HG02623 (cell line): ENCODE results near the gene TEX264.

Experiments
- ATAC-seq: cut with Tn5 transposase; IDR thresholded peaks from one replicate; pipeline ENCODE4 v1.9.1; 2021; ENCODE audit warnings: moderate library complexity; ENCODE audit not compliant: unreplicated experiment

TEX264 gene

DNA sequence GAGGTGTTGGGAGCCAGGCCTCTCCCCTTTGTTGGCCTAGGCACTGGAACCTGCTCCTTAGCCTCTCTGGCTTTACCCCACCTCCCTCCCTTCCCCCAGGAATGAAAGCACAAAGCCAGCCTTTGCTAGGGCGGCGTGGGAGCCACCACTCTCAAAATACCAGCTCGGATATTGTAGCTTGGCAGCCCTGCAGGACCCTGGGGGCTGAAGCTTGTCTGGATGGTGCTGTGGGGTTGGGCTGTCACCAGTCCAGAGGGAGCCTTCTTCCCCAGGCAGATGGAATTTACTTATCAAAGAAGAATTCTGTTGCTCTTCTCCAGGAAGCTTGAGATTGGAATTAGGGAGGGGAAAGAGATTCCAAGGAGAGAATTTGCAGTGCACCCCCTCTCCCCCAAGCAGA, 20.9 kb downstream of the TEX264 start:
- ATAC-seq, result no peak

DNA sequence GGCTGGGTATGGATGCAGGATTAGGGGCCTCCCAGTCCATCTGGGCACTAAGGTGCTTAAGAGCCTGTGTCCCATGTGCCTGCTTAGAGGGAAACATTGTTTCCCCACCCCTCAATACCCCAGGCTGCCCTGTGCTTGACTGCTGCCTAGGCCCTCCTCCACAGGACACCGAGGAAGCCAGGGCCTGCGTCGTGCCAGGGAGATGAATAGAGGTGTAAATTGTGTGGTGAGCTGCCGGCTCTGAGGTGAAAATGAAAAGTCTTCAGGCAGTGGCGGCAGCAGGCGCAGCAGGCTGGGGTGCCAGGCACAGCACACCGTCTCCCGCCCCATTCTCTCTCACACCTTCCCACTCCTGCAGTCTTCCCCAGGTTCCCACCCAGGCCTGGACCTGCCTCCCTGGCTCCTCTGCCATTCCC, 21.9 kb downstream of the TEX264 start:
- no peak for ATAC-seq

DNA sequence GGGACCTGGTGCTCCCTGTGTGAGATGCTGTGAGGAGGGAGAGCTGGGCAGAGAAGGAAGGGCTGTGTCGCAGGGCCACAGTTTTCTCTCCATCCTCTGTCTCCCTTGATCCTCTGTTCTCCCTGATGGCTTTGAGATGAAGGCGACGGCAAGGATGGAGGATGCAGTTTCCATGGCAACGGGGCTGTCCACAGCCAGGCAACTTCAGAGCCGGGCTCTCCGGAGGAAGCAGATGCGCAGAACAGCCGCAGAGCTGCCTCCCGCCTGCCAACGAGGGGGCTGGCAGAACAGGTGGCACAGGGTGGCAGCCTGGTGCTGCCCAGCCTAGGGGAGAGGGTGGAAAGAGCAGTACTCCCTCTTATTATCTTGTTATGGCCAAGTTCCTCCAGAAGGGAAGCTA, 25.9 kb downstream of the TEX264 start:
- no peak for ATAC-seq

DNA sequence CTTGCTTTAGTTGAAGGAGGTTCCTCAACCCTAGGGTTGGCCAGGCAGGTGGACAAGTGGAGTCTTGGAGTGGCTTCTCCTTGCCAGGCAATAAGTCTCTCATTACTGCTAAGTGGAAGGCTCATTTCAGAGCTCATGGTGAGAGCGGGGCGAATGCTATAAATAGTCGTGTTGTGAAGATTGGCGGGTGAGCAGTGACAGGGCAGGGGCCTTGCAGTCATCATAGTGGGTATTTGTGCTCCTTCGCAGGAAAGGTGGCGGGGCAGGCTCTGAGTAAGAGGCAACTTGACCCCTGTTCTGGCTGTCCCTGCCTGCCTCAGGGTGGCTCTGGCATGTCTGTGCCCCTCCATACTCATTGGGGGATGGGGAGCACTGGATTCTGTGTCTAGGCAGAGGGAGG, 27.2 kb downstream of the TEX264 start:
- no peak for ATAC-seq

DNA sequence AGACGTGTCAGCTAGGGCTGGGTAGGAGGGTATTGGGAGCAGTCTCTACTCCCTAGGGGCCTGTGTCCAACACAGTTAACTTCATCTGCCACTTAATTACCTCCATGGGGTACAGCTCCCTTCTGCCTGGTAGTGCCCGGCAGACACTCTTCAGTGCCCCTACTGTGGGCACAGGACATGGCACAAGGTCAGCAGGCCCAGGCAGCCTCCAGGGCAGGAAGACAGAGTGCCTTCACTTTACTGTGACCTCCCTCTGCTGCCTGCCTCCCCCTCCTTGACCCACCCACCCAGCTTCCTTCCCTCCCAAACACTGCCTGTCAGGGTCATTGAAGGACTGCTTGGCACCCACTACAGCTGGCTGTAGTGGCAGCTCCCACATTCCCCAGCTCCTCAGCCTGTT, 29.4 kb downstream of the TEX264 start:
- no peak for ATAC-seq

DNA sequence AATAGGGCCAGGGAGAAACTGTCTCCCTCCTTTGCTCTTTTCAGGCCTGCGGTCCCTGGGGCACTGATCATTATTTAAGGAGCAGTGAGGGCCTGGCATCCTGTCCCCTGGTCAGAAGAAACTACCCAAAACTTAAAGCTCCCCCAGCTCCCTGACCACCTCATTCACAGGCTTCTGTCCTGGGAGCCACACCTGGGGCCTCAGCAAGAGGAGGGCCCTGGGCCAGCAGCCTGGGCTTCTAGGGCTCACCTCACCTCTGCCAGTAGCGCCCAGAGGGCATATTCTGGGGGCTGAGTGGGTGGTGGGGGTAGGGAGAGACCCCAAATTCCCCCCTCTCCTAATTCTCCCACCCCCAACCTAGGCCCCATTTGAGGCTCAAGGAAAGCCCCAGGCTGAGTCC, 31.1 kb downstream of the TEX264 start:
- no peak for ATAC-seq

DNA sequence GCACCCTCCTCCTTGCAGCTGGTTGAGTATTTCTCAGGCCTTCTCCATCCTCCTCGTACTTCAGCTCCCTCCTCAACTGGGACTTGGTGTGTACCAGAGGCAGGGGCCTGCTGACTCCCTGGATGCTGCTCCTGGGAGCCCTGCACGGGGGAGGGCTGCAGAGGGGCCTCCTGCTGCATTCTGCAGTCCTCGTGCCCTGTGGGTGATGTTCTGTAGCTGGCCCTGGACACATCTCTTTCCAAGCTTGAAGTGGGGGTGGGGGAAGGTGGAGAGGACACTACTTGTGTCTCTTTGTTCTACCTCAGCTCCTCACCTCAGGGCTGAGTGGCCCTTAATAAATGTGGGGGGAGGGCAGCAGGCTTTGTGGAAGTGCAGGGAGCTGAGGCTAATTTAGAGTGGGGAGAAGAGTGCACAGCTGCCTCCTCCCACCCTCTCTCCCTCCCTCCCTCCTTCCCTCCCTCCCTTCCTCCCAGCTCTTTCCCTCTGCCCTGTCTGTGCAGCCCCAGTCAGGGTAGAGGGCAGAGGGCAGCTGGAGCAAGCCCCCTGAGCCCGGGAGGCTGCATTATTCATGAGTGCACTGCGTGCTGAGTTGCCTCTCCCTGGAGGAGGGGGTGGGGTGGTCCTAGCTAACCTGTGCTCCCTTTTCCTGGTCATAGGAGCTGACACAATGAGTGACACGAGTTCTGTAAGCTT, 32.2 kb downstream of the TEX264 start:
- ATAC-seq, result no peak

DNA sequence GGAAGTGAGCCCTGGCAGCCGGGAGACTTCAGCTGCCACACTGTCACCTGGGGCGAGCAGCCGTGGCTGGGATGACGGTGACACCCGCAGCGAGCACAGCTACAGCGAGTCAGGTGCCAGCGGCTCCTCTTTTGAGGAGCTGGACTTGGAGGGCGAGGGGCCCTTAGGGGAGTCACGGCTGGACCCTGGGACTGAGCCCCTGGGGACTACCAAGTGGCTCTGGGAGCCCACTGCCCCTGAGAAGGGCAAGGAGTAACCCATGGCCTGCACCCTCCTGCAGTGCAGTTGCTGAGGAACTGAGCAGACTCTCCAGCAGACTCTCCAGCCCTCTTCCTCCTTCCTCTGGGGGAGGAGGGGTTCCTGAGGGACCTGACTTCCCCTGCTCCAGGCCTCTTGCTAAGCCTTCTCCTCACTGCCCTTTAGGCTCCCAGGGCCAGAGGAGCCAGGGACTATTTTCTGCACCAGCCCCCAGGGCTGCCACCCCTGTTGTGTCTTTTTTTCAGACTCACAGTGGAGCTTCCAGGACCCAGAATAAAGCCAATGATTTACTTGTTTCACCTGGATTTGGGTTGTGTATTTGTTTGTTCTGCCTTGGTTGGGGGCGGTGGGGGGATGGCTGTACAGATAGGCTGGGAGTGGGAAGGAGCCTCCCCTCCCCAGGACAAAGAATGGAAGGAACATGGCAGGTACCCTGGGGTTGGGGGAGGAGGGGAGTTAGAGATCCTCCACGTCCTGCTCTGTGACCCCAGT, 32.9 kb downstream of the TEX264 start:
- ATAC-seq, result no peak

DNA sequence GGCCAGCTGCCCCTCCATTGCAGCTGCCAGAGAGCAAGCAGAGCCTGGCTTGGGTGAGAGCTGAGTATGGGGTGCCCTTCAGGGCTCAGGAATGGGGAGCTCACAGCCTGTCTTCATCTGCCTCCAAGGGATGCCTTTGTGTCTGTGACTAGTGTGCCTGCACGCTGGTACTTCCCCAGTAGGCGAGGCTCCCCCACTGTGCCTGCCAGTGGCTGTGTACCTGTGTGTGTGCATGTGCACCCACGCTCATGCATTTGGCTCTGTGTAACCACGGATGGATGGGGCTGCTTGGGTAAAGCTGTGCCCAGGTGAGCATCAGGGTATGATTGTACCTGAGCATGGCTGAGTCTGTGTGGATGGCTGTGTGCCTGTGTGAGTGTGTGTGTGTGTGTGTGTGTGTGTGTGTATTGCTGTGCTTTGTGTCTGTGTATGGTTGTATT, 33.5 kb downstream of the TEX264 start:
- ATAC-seq, result no peak

DNA sequence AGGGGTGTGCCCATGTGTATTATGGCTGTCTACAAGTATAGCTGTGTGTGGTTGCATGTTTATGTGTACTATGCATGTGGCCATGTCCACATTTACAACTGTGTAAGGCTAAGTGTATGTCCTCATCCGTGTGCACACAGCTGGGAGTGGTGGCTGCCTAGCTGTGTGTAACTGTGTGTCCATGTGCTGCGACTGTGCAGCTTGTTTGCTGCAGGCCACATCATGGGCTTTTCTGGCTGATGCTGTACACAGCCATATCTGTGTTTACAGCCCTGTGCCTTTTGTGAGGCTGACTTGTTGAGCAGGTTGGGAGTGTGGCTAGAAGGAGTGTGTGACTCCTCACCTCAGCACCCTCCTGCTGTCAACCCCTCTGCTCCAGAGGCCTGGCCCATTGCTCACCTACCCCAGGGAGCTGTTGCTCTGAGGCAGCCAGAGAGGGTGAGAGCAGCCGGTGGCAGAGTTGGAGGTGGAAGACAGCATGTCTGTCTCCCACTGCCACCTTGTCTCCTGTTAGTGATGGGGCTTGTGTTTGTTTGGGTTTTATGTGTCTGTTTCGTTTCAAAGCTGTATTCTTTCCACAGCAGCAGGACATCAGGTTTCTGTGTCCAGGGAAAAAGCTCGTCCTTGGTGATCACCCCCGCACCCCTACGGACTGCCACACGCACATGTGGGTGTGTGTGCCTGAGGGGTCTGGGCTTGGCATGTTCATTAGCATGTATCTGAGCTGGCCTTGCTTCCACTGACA, 34.4 kb downstream of the TEX264 start:
- ATAC-seq, result no peak

DNA sequence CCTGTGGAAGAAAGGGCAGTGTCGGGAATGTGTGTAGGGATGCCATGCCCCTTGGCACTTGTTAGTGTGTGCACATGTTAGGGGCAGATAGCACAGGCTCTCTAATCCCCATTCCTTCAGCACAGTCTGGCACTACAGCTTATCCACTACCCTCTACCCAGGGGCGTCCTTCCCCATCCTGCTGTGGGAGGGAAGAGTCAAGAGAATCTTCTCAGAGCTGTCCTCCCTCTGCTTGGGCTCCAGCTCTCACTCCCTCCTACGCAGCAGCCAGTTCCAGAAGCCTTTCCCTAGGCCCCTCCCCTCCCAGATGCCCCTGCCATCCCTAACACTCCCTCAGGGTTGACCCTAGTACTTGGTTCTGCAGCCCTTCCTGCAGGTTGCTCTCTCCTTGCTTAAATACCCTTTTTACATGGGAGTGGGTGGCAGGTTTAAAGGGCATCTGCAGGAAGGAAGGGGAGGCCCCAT, 35.0 kb downstream of the TEX264 start:
- ATAC-seq, result no peak

DNA sequence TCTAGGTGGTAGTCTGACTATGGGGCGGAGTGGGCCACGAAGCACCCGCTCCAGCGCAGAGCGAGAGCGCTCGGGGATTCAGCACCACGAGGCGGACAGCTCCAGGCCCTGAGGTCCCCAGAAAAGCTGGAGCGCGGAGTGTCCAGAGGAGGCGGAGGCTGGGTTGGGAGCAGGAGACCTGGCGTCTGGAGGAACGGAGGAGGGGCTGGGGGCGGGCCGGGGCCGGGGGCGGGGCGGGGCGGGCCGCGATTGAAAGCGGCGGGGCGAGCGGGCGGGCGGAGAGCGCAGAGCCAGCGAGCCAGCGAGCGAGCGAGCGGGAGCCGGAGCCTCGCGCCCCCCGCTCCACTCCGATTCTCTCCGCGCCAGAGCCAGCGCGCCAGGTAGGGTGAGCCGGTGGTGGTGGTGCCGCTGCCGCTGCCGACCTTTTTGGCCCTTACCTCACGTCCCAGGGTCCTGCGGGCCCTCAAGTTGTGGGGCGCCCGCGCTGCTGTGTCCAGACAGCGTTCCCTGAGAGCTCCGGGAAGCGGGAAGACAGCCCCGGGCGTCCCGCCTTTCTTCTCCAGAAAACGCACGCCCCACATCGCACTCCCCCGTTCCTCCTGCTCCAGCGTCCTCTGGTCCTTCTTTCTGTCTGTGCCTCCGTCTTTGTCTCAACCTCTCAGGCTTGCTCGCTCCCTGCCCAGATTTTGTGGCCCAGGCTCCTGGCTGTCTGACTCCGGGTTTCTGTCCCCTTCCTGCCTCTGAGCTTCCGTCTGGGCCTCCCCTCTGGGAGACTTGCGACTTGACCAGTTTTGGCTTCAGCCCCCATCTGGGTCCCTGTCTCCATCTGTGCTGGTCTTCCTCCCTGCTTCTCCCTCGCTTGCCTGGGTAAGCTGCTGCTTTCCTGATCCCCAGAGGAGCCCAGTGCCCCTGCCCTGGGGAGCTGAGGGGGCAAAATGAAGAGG, 36.0 kb downstream of the TEX264 start, which contains the start of gene GRM2:
Gene GRM2 (plus strand): TSS at position 281 of the 944 bp plus-strand sequence. CDS start 1,916 bp downstream, outside the sequence.
- no peak for ATAC-seq

DNA sequence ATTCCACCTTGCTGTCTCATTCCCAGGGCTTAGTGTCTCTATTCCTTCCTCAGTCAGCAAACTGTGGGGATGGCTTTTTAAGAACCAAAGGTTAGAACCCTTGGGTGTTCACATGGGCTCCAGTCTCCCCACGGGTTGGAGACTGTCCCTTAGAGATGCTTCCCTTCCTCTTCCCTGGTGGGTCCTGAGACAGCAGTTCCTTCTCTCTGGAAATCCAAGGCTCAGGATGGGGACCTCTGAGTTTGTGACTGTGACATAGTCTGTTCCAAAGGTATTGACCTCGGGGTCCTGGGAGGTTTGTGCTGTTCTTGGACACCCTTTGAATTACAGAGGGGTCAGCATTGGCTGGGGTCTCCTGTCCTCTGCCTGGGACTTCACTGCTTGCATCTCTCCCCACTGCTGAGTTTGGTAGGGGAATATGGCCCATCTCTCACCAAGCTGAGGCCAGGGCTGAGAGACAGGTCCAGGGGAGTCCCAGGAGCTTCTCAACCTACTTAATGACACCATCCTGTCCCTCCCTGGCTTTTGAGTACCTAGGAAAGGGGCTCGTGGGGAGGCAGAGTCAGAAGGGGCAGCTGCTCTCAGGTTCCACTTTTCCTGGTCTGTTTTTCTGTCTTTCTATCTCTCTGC, 37.3 kb downstream of the TEX264 start:
- no peak for ATAC-seq

DNA sequence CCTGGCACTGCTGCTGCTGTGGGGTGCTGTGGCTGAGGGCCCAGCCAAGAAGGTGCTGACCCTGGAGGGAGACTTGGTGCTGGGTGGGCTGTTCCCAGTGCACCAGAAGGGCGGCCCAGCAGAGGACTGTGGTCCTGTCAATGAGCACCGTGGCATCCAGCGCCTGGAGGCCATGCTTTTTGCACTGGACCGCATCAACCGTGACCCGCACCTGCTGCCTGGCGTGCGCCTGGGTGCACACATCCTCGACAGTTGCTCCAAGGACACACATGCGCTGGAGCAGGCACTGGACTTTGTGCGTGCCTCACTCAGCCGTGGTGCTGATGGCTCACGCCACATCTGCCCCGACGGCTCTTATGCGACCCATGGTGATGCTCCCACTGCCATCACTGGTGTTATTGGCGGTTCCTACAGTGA, 38.0 kb downstream of the TEX264 start:
- no peak for ATAC-seq

DNA sequence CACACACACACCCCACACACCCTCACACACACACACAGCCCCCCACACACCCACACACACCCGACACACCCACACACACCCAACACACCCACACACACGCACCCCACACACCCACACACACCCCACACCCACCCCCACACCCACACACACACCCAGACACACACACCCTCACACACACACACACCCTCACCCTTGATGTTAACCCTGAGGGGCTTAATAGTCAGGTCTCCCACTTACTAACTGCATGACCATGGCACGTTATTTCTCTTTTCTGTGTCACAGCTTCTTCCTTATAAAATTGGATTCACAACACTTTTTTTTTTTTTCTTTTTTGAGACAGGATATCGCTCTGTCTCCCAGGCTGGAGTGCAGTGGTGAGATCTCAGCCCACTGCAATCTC, 38.6 kb downstream of the TEX264 start:
- ATAC-seq, result no peak

DNA sequence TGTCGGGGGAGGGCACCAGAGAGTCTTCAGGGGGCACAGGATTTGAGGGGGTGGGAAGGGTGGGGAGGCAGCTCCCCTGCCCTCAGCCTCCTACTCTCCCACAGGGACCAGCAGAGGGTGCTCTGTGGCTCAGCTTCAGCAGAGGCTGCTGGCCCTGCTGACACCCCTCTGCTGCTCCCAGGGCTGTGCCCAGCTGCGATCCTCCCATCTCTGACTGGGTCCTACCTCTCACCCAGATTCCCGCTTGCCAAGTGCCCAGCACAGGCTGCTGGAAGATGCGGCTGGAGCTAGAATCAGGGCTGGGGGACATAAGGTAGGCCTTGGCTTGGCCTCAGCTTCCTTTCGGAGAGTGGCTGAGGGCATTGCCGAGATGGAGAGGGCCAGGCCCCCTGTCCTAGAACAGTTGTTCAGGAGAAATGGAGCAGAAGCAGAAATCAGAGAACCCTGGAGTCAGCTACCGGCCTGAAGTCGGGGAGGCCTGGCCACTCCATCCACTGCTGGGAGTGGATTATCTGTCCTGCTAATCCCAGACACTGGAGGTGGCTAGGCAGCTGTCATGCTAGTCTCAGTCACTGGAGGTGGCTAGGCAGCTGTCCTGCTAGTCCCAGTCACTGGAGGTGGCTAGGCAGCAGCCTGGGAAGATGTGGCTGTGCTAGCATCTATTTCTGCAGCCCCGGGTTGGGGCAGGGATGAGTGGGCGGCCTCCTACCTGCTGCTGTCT, 39.7 kb downstream of the TEX264 start:
- ATAC-seq, result no peak

DNA sequence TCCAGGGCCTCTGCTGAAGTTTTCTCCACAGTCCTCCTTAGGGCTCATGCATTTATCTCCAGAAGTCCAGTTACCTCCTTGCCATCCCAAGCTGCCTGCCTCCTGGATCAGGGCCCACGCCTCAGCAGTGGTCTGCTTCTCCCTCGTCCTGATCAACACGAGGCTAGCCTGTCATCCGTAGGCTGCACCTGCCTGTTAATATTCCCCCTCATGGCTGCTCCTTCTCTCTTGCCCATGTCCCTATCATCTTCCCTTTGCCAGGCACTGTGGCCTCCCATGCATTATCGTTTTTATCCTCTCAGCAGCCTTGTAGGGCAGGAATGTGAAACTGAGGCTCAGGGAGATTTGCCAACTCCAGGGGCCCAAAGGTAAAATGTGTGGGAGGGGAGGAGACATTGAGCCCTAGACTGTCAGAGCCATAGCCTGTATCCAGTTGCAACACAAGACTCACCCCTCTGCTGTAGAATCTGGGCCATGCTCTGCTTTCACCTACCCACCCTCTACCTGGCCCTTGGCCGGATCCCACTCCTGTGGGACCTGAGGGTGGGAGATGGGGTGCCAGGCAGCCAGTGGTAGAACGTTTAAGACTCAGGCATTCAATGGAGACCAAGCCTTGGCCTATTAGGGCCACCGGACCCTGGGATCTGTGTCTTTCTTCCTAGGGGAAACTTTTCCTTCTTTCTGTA, 40.4 kb downstream of the TEX264 start:
- ATAC-seq, result no peak

DNA sequence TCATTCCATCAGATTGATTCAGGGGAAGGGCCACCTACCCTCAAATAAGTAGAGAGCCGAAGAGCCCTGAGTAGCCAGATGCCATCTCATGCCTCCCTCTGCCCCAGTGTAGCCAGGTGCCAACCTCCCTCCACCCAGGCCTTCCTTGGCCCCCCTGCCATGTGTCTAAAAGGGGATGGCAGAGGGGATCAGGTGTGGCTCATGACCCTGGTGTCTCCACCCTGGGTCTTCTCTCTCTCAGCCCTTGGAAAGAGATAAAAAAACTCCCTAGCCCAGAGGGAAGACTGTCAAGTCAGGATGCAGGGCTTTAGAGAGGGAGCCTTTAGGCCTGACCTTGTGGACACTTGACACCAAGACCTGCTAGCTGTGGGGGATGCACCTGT, 41.0 kb downstream of the TEX264 start:
- no peak for ATAC-seq

DNA sequence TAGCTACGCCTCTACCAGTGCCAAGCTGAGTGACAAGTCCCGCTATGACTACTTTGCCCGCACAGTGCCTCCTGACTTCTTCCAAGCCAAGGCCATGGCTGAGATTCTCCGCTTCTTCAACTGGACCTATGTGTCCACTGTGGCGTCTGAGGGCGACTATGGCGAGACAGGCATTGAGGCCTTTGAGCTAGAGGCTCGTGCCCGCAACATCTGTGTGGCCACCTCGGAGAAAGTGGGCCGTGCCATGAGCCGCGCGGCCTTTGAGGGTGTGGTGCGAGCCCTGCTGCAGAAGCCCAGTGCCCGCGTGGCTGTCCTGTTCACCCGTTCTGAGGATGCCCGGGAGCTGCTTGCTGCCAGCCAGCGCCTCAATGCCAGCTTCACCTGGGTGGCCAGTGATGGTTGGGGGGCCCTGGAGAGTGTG, 41.5 kb downstream of the TEX264 start:
- no peak for ATAC-seq
